ENCODE results near the gene GPR142. TPM values are rescaled to one million over a fixed set of nuclear protein-coding genes. Genes with fewer than 3 reads are reported as not detected.

GPR142 gene
- total RNA-seq, 1 experiment from 2014 or later: 0.33 TPM

GRCh38 chr17:74389084-74389753 lies 21.9 kb downstream of the GPR142 start:
- Histone ChIP-seq H3T11ph (ENCODE audit: low read length) (no peak overlapping the region), H2AFZ (ENCODE audit: low read length) (no peak overlapping the region), H3K79me2 (ENCODE audit: insufficient read depth, low read length) (no peaks in the 10 kb centered on the region), H3K4ac (ENCODE audit: low read depth, low read length) (no peak overlapping the region), H3K56ac (ENCODE audit: insufficient read length, low read depth, low read length) (no peak overlapping the region), H2AK5ac (ENCODE audit: insufficient read length, low read length) (no peak overlapping the region), H4K20me1 (ENCODE audit: control insufficient read depth, insufficient read depth, insufficient read length) (no peaks in the 10 kb centered on the region), H3K9me3 (ENCODE audit: control insufficient read depth, low read depth, low read length) (no peaks in the 10 kb centered on the region), H4K5ac (ENCODE audit: insufficient read length, low read depth, low read length) (no peak overlapping the region), H3K14ac (ENCODE audit: insufficient read depth, low read length) (no peak overlapping the region), H2BK12ac (ENCODE audit: insufficient read length, low read depth, low read length) (no peak overlapping the region), H2BK15ac (ENCODE audit: low read depth, low read length) (no peak overlapping the region), H2BK120ac (ENCODE audit: low read depth, low read length, poor library complexity, severe bottlenecking) (no peak overlapping the region), H3K18ac (ENCODE audit: insufficient read length, low read depth, low read length) (no peak overlapping the region), H3K23ac (ENCODE audit: insufficient read length, low read depth, low read length) (no peak overlapping the region), H3K79me1 (ENCODE audit: insufficient read depth, low read depth, low read length, poor library complexity, severe bottlenecking) (no peaks in the 10 kb centered on the region), H2BK20ac (ENCODE audit: low read depth, low read length, poor library complexity, severe bottlenecking) (no peak overlapping the region), H3K4me2 (ENCODE audit: insufficient read depth, insufficient read length, low read length) (no peak overlapping the region), H3K27ac (ENCODE audit: insufficient read length, low read depth, low read length) (no peak overlapping the region), H4K8ac (replicated peaks; ENCODE audit: insufficient read length, low read depth, low read length) (no peak overlapping the region), H3K27me3 (ENCODE audit: insufficient read depth, low read length) (no peaks in the 10 kb centered on the region), H3K4me1 (ENCODE audit: insufficient read depth, low read length) (no peaks in the 10 kb centered on the region), H4K91ac (ENCODE audit: insufficient read length, low read depth, low read length) (no peak overlapping the region), H3K9ac (ENCODE audit: extremely low read depth, insufficient read length, low read length) (no peak overlapping the region), H3K23me2 (ENCODE audit: insufficient read length, low read depth, low read length, poor library complexity, severe bottlenecking) (peaks cover 2% of the 10 kb centered on the region), H2BK5ac (ENCODE audit: insufficient read length, low read length) (no peak overlapping the region)
- no peak for DNase-seq
- Mint-ChIP-seq H3K27ac (no peak overlapping the region; a peak in 1 of 7 replicates), H3K4me3 (no peak overlapping the region), H3K9me3 (peaks cover 0 to 7% of the 10 kb centered on the region in 2 experiments; a peak in 1 of 5 replicates), H3K27me3 (ENCODE audit: low read depth) (peaks cover 22% of the 10 kb centered on the region), H3K36me3 (ENCODE audit: insufficient read depth in 1 of 3, low read depth in 3 of 3) (no peaks in the 10 kb centered on the region; a peak in 2 of 7 replicates), H3K4me1 (peaks cover 27 to 50% of the 10 kb centered on the region in 2 experiments)
- TF ChIP-seq CTCF (conservative IDR thresholded peaks at IDR 0.05): no peak
- no CpG with 5 or more reads among the region's 12 CpGs for WGBS (ENCODE audit: extremely low coverage, insufficient read length, low lambda C conversion rate)
